H1 (cell line): ENCODE results near the gene RARRES1. TPM values are rescaled to one million over a fixed set of nuclear protein-coding genes. Genes with fewer than 3 reads are reported as not detected.

Experiments used
- BACH1 ChIP-seq: IDR thresholded peaks from 2 replicates; pipeline ENCODE4 v1.6.1; 2012; ENCODE audit warnings: low read length, improper control_type of control experiment
- CHD2 ChIP-seq: IDR thresholded peaks from 2 replicates; pipeline ENCODE4 v1.6.1; 2012; ENCODE audit warnings: low read length, improper control_type of control experiment
- CREB1 ChIP-seq: IDR thresholded peaks from 2 replicates; pipeline ENCODE4 v1.6.1; 2012; ENCODE audit warnings: inconsistent platforms
- CTBP2 ChIP-seq: IDR thresholded peaks from 2 replicates; pipeline ENCODE4 v1.7.0; 2011; ENCODE audit warnings: borderline replicate concordance, mild to moderate bottlenecking, moderate library complexity, mixed read lengths, low read length; ENCODE audit not compliant: insufficient read depth, insufficient read length
- EGR1 ChIP-seq: IDR thresholded peaks from 2 replicates; pipeline ENCODE4 v1.6.1; 2011; ENCODE audit warnings: low read depth, low read length, borderline replicate concordance
- HDAC2 ChIP-seq, 2 experiments: fragments of 300-600 bp in 1 of 2; sonication (generic) in 1 of 2; IDR thresholded peaks; 2 replicates each; pipeline ENCODE4 v1.6.1; 2011 to 2012; ENCODE audit warnings: low read depth in 2 of 2, low read length in 2 of 2, mild to moderate bottlenecking in 2 of 2, moderate library complexity in 2 of 2, borderline replicate concordance in 1 of 2, inconsistent platforms in 1 of 2
- HDAC6 ChIP-seq: IDR thresholded peaks from one replicate; pipeline ENCODE4 v1.7.1; 2012; ENCODE audit warnings: low read depth, mild to moderate bottlenecking, inconsistent platforms, low read length, moderate library complexity
- KDM1A ChIP-seq: fragments of 200-600, 300-600 bp; sonication (generic); IDR thresholded peaks from 2 replicates; pipeline ENCODE4 v1.7.1; 2016; ENCODE audit warnings: mild to moderate bottlenecking, low read length, borderline replicate concordance
- KDM4A ChIP-seq: IDR thresholded peaks from one replicate; pipeline ENCODE4 v1.7.1; 2012; ENCODE audit warnings: low read depth, mild to moderate bottlenecking, moderate library complexity, low read length, inconsistent platforms; ENCODE audit not compliant: severe bottlenecking
- RAD21 ChIP-seq, 2 experiments: IDR thresholded peaks in 1 of 2; conservative IDR thresholded peaks in 1 of 2; 2 replicates each; pipeline ENCODE4 v1.6.1; 2011; ENCODE audit warnings: low read depth in 2 of 2, low read length in 2 of 2, improper control_type of control experiment in 1 of 2, inconsistent platforms in 1 of 2, mild to moderate bottlenecking in 1 of 2, moderate library complexity in 1 of 2
- RNF2 ChIP-seq: fragments of 200-900, 300-1000 bp; sonication (generic); IDR thresholded peaks from 2 replicates; pipeline ENCODE4 v1.7.1; 2016; ENCODE audit warnings: borderline replicate concordance, low read depth, mild to moderate bottlenecking, antibody characterized with exemption, low read length; ENCODE audit not compliant: poor library complexity, severe bottlenecking; ENCODE audit errors: missing control alignments
- SP1 ChIP-seq: IDR thresholded peaks from 2 replicates; pipeline ENCODE4 v1.6.1; 2011; ENCODE audit warnings: low read depth, low read length
- SUZ12 ChIP-seq: fragments of 200-600 bp; sonication (generic); IDR thresholded peaks from 2 replicates; pipeline ENCODE4 v1.6.1; 2012; ENCODE audit warnings: mild to moderate bottlenecking, inconsistent platforms, low read length, moderate library complexity, mixed read lengths
- TCF12 ChIP-seq: IDR thresholded peaks from 2 replicates; pipeline ENCODE4 v1.6.1; 2011; ENCODE audit warnings: low read depth, mild to moderate bottlenecking, low read length
- YY1 ChIP-seq: IDR thresholded peaks from 2 replicates; pipeline ENCODE4 v1.6.1; 2011; ENCODE audit warnings: low read depth, mild to moderate bottlenecking, low read length
- polyA plus RNA-seq, 7 experiments: library from polyadenylated mRNA; depleted of rRNA in 3 of 7; stranded (reverse) in 5 of 7; unstranded in 2 of 7; fragments of >200 nt in 5 of 7; fragments of 200-250 nt in 2 of 7; gene quantifications; 1 replicate in 5 of 7; 2 replicates in 1 of 7; 4 replicates in 1 of 7; pipeline versions ENCODE4 v1.2.1 to v1.2.3, GENCODE V29; 2011 to 2013; ENCODE audit warnings: missing spikeins in 2 of 7, mixed read lengths in 2 of 7
- total RNA-seq: library from RNA; stranded (reverse); fragmentation: NEBNext Ultra II Directional; extraction: Animal tissue kit (Norgen Biotek cat#: 25700); gene quantifications from 2 replicates; pipeline ENCODE4 v1.2.1, GENCODE V29; 2021
- TF ChIP-seq, protein P1 (sequence below): IDR thresholded peaks from 2 replicates; pipeline ENCODE4 v1.6.1; 2012; ENCODE audit warnings: inconsistent platforms
- TF ChIP-seq, protein P2 (sequence below): IDR thresholded peaks from 2 replicates; pipeline ENCODE4 v1.6.1; 2011; ENCODE audit warnings: low read depth, mild to moderate bottlenecking, low read length; ENCODE audit not compliant: insufficient read depth
- TF ChIP-seq, protein P3 (sequence below), 3 experiments: IDR thresholded peaks; 1 replicate in 2 of 3; 2 replicates in 1 of 3; pipeline versions ENCODE4 v1.5.1 to v1.6.1; 2011; ENCODE audit warnings: low read length in 3 of 3, mild to moderate bottlenecking in 3 of 3, inconsistent platforms in 2 of 3, low read depth in 1 of 3, moderate library complexity in 1 of 3; ENCODE audit not compliant: insufficient read depth in 1 of 3; ENCODE audit errors: control extremely low read depth in 1 of 3

The RARRES1 gene
- total and polyA plus RNA-seq, 2 of the 8 experiments (the other 6 are each of a cell fraction or from before 2014, with no cell fraction given), result 0.26 to 0.71 TPM

DNA sequence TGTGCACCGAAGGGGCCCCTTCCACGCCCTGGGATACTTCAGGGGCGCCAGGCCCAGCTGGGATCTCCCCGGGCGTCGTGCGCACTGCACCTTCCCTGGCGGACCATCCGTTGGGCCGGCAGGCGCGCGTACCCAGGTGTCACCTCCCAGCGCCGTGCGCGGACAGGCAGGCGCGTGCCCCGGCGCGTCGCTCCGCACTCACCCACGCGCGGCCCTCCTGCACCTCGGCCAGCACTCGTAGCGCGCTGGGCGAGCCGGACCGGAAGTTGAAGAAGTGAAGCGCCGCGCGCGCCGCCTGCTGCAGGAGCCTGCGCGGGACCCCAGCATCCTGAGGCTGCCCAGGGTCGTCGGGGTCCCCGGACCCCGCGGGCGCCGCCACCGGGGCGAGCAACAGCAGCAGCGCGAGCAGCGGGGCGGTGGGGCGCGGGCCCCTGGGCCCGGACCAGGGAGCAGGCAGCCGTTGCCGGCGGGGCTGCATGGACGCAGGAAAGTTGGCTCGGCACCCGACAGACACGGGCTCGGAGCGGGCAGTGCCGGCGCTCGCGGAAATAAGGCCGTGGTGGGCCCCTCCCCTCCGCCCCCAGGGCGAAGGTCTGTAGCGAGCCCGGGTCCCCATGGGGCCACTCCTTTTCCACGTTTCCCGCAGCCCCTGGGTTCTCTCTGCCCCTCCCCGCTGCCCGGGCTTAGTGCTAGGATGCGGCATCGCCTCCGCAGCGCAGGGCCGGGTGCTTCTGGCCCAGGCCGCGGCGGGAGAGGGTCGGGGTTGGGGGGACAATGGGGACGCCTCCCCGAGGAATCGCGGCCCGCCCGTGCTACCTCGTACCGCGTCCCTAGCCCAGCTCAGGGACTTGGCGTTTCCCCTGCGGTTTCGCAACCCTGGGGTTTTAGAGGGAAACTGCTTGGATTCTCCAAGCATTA is at the start of gene RARRES1 (continued):
- TF ChIP-seq HDAC6 (no peak), RNF2 (no peak), CTBP2 (no peak), KDM4A (peak; percentile 96), BACH1 (0 out of 2 replicates have a peak, but pooled peaks have one; percentile 17), TCF12 (no peak), CREB1 (peak; percentile 54; the same call in 1 of the 2 replicates), YY1 (no peak), SP1 (no peak), EGR1 (no peak), KDM1A (no peak), CHD2 (no peak), SUZ12 (0 out of 2 replicates have a peak, but pooled peaks have one; percentile 12), HDAC2 (IDR thresholded peaks at IDR 0.05; ENCODE audit: borderline replicate concordance in 1 of 2, low read depth in 2 of 2, low read length in 2 of 2) (0 out of 4 replicates have a peak, but pooled peaks of 1 of the 2 experiments have one; percentile 24), RAD21 (IDR thresholded peaks at IDR 0.05 in 1 of 2, conservative IDR thresholded peaks at IDR 0.05 in 1 of 2; ENCODE audit: low read depth in 2 of 2, low read length in 2 of 2) (no peak)
- TF ChIP-seq, protein P1, sequence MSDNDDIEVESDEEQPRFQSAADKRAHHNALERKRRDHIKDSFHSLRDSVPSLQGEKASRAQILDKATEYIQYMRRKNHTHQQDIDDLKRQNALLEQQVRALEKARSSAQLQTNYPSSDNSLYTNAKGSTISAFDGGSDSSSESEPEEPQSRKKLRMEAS, result peak; percentile 84
- TF ChIP-seq, protein P2, sequence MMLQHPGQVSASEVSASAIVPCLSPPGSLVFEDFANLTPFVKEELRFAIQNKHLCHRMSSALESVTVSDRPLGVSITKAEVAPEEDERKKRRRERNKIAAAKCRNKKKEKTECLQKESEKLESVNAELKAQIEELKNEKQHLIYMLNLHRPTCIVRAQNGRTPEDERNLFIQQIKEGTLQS, result no peak
- TF ChIP-seq, protein P3, sequence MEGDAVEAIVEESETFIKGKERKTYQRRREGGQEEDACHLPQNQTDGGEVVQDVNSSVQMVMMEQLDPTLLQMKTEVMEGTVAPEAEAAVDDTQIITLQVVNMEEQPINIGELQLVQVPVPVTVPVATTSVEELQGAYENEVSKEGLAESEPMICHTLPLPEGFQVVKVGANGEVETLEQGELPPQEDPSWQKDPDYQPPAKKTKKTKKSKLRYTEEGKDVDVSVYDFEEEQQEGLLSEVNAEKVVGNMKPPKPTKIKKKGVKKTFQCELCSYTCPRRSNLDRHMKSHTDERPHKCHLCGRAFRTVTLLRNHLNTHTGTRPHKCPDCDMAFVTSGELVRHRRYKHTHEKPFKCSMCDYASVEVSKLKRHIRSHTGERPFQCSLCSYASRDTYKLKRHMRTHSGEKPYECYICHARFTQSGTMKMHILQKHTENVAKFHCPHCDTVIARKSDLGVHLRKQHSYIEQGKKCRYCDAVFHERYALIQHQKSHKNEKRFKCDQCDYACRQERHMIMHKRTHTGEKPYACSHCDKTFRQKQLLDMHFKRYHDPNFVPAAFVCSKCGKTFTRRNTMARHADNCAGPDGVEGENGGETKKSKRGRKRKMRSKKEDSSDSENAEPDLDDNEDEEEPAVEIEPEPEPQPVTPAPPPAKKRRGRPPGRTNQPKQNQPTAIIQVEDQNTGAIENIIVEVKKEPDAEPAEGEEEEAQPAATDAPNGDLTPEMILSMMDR (IDR thresholded peaks at IDR 0.05; ENCODE audit: control extremely low read depth in 1 of 3, insufficient read depth in 1 of 3, low read depth in 1 of 3, low read length in 3 of 3), result peak in 1 of 3 experiments; percentile 3; a peak in 1 of 4 replicates
